HCT116 (cell line): ENCODE measurements around the gene SDCBP2. TPM values are rescaled to one million over a fixed set of nuclear protein-coding genes. Genes with fewer than 3 reads are reported as not detected.

Experiments used
- ATAC-seq: fragments of 200-7000 bp; cut with Tn5 transposase; 2 replicates; pipeline ENCODE4 v1.9.1; 2020; ENCODE audit warnings: mild to moderate bottlenecking, moderate library complexity
- BruUV-seq: library from RNA; stranded (reverse); fragments of 400-500 nt; replicated peaks from 2 replicates; lab custom pipeline; 2021; lab: Mats Ljungman, UMichigan
- CTCF ChIA-PET: fragments of 300-600 bp; sonication (Branson Sonifier 250); formaldehyde crosslinking; loops from one replicate; lab custom pipeline; 2021; ENCODE audit warnings: antibody characterized with exemption; lab: Charles Lee
- POLR2A ChIA-PET: fragments of 300-600, 350-600 bp; sonication (Branson Sonifier 250); formaldehyde crosslinking; loops from one replicate; lab custom pipeline; 2021; ENCODE audit warnings: antibody characterized with exemption; lab: Charles Lee
- RAD21 ChIA-PET, 2 experiments: fragments of 300-600 bp; sonication (Branson Sonifier 250); formaldehyde crosslinking; loops; one replicate each; lab custom pipeline; 2023; ENCODE audit warnings: low total read pairs in 2 of 2; ENCODE audit not compliant: uncharacterized antibody in 2 of 2, unreplicated experiment in 2 of 2, low non-redundant PET in 1 of 2; lab: Charles Lee
- DNase-seq: peaks from one replicate; pipeline ENCODE4 v3.0.0-alpha.2; 2010; ENCODE audit warnings: low read depth, low spot score
- H2AFZ ChIP-seq: fragments of 200-600 bp; shearing (Covaris generic), sonication (generic); 2 replicates; pipeline ENCODE4 v1.6.1; 2017; ENCODE audit warnings: low read depth, mixed run types, mixed read lengths, antibody characterized with exemption, low read length; ENCODE audit not compliant: poor library complexity, severe bottlenecking
- H3K27ac ChIP-seq: 2 replicates; pipeline ENCODE4 v1.5.1; 2012; ENCODE audit warnings: low read depth, low read length
- H3K27me3 ChIP-seq: fragments of 200-600 bp; sonication (generic); 2 replicates; pipeline ENCODE4 v1.6.1; 2016; ENCODE audit warnings: mixed run types, low read length, mixed read lengths; ENCODE audit not compliant: insufficient read depth
- H3K36me3 ChIP-seq, 2 experiments: fragments of 200-500 bp in 1 of 2; fragments of 200-600 bp in 1 of 2; sonication (Bioruptor generic) in 1 of 2; sonication (generic) in 1 of 2; 2 replicates each; pipeline versions ENCODE4 v1.5.1 to v1.6.1; 2014 to 2016; ENCODE audit warnings: low read length in 2 of 2, inconsistent platforms in 1 of 2, mixed read lengths in 1 of 2, mixed run types in 1 of 2; ENCODE audit not compliant: insufficient read depth in 2 of 2, control insufficient read depth in 1 of 2
- H3K4me1 ChIP-seq, 2 experiments: fragments of 200-600 bp in 1 of 2; sonication (generic) in 1 of 2; 2 replicates each; pipeline versions ENCODE4 v1.5.1 to v1.6.1; 2012 to 2017; ENCODE audit warnings: low read length in 2 of 2, inconsistent platforms in 1 of 2, mild to moderate bottlenecking in 1 of 2, mixed read lengths in 1 of 2, mixed run types in 1 of 2, moderate library complexity in 1 of 2; ENCODE audit not compliant: insufficient read depth in 2 of 2, control insufficient read depth in 1 of 2
- H3K4me2 ChIP-seq: fragments of 200-600 bp; sonication (generic); 2 replicates; pipeline ENCODE4 v1.6.1; 2017; ENCODE audit warnings: mixed run types, low read length, mixed read lengths
- H3K4me3 ChIP-seq, 2 experiments: fragments of 200-600 bp in 1 of 2; sonication (generic) in 1 of 2; replicated peaks in 1 of 2; 2 replicates each; pipeline ENCODE4 v1.5.1; 2011 to 2016; ENCODE audit warnings: low read length in 2 of 2, control low read depth in 1 of 2, low read depth in 1 of 2, mild to moderate bottlenecking in 1 of 2, mixed read lengths in 1 of 2, mixed run types in 1 of 2
- H3K79me2 ChIP-seq: fragments of 200-600 bp; sonication (generic); 2 replicates; pipeline ENCODE4 v1.6.1; 2017; ENCODE audit warnings: mild to moderate bottlenecking, mixed run types, low read length, moderate library complexity, mixed read lengths; ENCODE audit not compliant: insufficient read depth
- H3K9ac ChIP-seq: fragments of 200-600 bp; sonication (generic); 2 replicates; pipeline ENCODE4 v1.6.1; 2016; ENCODE audit warnings: low read length, mixed read lengths
- H3K9me2 ChIP-seq: fragments of 200-600 bp; sonication (generic), shearing (Covaris generic); 2 replicates; pipeline ENCODE4 v1.6.1; 2017; ENCODE audit warnings: mixed run types, mild to moderate bottlenecking, moderate library complexity; ENCODE audit not compliant: insufficient read depth
- H3K9me3 ChIP-seq, 2 experiments: fragments of 200-500 bp in 1 of 2; fragments of 200-600 bp in 1 of 2; sonication (Bioruptor generic) in 1 of 2; sonication (generic) in 1 of 2; 2 replicates each; pipeline ENCODE4 v1.6.1; 2014 to 2017; ENCODE audit warnings: low read length in 2 of 2, mixed read lengths in 2 of 2, inconsistent platforms in 1 of 2, low read depth in 1 of 2, mild to moderate bottlenecking in 1 of 2, mixed run types in 1 of 2, moderate library complexity in 1 of 2; ENCODE audit not compliant: control insufficient read depth in 1 of 2, insufficient read depth in 1 of 2
- H4K20me1 ChIP-seq: fragments of 200-600 bp; sonication (generic), shearing (Covaris generic); 2 replicates; pipeline ENCODE4 v1.6.1; 2017; ENCODE audit warnings: mixed run types, mild to moderate bottlenecking, moderate library complexity; ENCODE audit not compliant: insufficient read depth
- EGR1 ChIP-seq: IDR thresholded peaks from 2 replicates; pipeline ENCODE4 v1.6.1; 2012; ENCODE audit warnings: low read depth
- EZH2 ChIP-seq: fragments of 200-600 bp; sonication (generic); IDR thresholded peaks from 2 replicates; pipeline ENCODE4 v1.6.1; 2017; ENCODE audit warnings: antibody characterized with exemption, mixed run types
- FOSL1 ChIP-seq: IDR thresholded peaks from 2 replicates; pipeline ENCODE4 v1.6.1; 2012; ENCODE audit warnings: low read depth
- POLR2AphosphoS5 ChIP-seq: IDR thresholded peaks from 2 replicates; pipeline ENCODE4 v1.6.1; 2011; ENCODE audit warnings: mild to moderate bottlenecking, low read depth, low read length, moderate library complexity
- SP1 ChIP-seq: IDR thresholded peaks from 2 replicates; pipeline ENCODE4 v1.6.1; 2012; ENCODE audit warnings: low read depth
- SRF ChIP-seq: IDR thresholded peaks from 2 replicates; pipeline ENCODE4 v1.6.1; 2012; ENCODE audit warnings: low read depth
- YY1 ChIP-seq: IDR thresholded peaks from 2 replicates; pipeline ENCODE4 v1.6.1; 2011; ENCODE audit warnings: low read length, low read depth, moderate library complexity, mild to moderate bottlenecking; ENCODE audit not compliant: insufficient replicate concordance; ENCODE audit errors: extremely low read depth
- ZFX ChIP-seq: fragments of 450-650 bp; IDR thresholded peaks from 2 replicates; pipeline ENCODE4 v1.6.1; 2017
- intact Hi-C: fragments of 100-400 bp; cut with micrococcal nuclease; formaldehyde crosslinking; loops from 2 replicates; pipeline ENCODE4 v1.10.0; 2022
- total RNA-seq: library from RNA; stranded (reverse); gene quantifications from one replicate; pipeline ENCODE4 v1.2.1, GENCODE V29; 2021; ENCODE audit not compliant: unreplicated experiment
- TF ChIP-seq, protein P1 (sequence below): IDR thresholded peaks from 2 replicates; pipeline ENCODE4 v1.6.1; 2012
- TF ChIP-seq, protein P2 (sequence below): IDR thresholded peaks from 2 replicates; pipeline ENCODE4 v1.6.1; 2012
- TF ChIP-seq, protein P3 (sequence below): IDR thresholded peaks from 2 replicates; pipeline ENCODE4 v1.6.1; 2011; ENCODE audit warnings: mild to moderate bottlenecking, low read length, moderate library complexity; ENCODE audit not compliant: insufficient replicate concordance; ENCODE audit errors: extremely low read depth

The SDCBP2 gene
- total RNA-seq, 1 experiment from 2014 or later = 3.4 TPM

DNA sequence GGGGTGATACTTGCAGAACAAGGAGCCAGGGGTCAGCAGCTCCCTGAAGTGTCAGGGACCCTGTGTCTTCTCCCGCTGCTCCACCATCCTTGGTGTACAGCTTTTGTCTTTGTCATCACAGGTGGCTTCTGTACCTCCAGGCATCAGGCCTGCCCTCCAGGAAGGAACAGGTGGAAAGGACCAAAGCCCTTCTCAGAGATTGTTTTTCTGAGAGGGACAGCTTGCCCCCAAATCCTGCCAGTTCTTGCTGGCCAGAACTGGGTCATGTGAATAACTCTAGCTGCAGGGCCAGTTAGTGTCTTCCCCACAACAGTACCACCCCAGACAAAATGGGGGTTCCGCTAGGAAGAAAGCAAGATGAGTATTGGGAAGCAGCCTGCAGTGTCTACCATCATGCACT is 31.5 kb downstream of the SDCBP2 start:
- POLR2A ChIA-PET = no interaction called here
- RAD21 ChIA-PET = no interaction called here
- DNase-seq (no peak), ATAC-seq (no peak)
- TF ChIP-seq SP1 = no peak
- CTCF ChIA-PET = no interaction called here
- H3K27me3 ChIP-seq = no peaks in the 10 kb centered on the region
- no peak overlapping the region for H3K27ac ChIP-seq
- no peak overlapping the region for H2AFZ ChIP-seq
- H3K4me3 ChIP-seq = no peak overlapping the region
- H3K9me3 ChIP-seq = no peaks in the 10 kb centered on the region
- no peaks in the 10 kb centered on the region for H4K20me1 ChIP-seq
- no peaks in the 10 kb centered on the region for H3K79me2 ChIP-seq
- intact Hi-C loops = no loop called here
- no peaks in the 10 kb centered on the region for H3K9me2 ChIP-seq
- no peak overlapping the region for H3K9ac ChIP-seq
- no TSS peak for BruUV-seq
- peaks cover 8 to 11% of the 10 kb centered on the region in 2 experiments for H3K4me1 ChIP-seq
- H3K4me2 ChIP-seq = no peak overlapping the region
- H3K36me3 ChIP-seq = no peaks in the 10 kb centered on the region

DNA sequence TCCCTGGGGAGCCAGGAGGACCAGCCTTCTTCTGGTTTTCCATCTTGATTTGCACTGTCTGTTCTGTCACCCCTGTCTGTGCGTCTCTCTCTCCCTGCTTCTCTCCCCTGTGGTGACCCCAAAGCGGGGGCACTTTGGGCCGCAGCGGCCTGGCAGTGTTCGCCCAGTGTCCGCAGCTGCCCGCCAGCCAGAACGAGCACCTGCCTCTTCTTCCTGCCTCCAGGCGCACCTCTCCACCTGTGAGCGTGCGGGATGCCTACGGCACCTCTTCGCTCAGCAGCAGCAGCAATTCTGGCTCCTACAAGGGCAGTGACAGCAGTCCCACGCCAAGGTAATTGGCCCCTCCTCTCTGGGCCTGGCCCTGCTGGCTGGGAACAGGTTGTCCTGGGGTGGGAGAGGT is 32.0 kb downstream of the SDCBP2 start:
- H3K79me2 ChIP-seq = no peaks in the 10 kb centered on the region
- no peak for DNase-seq
- ATAC-seq = no peak
- no peak overlapping the region for H3K27ac ChIP-seq
- BruUV-seq = no TSS peak
- no peak overlapping the region for H3K9ac ChIP-seq
- H3K36me3 ChIP-seq = no peaks in the 10 kb centered on the region
- no peak overlapping the region for H3K4me3 ChIP-seq
- no peaks in the 10 kb centered on the region for H4K20me1 ChIP-seq
- intact Hi-C loops = no loop called here
- no peaks in the 10 kb centered on the region for H3K9me3 ChIP-seq
- POLR2A ChIA-PET = no interaction called here
- no peaks in the 10 kb centered on the region for H3K9me2 ChIP-seq
- RAD21 ChIA-PET = no interaction called here
- peaks cover 8 to 11% of the 10 kb centered on the region in 2 experiments for H3K4me1 ChIP-seq
- no peak overlapping the region for H3K4me2 ChIP-seq
- CTCF ChIA-PET = no interaction called here
- H3K27me3 ChIP-seq = no peaks in the 10 kb centered on the region
- TF ChIP-seq EGR1 = no peak
- TF ChIP-seq ZFX = no peak
- no peak overlapping the region for H2AFZ ChIP-seq

DNA sequence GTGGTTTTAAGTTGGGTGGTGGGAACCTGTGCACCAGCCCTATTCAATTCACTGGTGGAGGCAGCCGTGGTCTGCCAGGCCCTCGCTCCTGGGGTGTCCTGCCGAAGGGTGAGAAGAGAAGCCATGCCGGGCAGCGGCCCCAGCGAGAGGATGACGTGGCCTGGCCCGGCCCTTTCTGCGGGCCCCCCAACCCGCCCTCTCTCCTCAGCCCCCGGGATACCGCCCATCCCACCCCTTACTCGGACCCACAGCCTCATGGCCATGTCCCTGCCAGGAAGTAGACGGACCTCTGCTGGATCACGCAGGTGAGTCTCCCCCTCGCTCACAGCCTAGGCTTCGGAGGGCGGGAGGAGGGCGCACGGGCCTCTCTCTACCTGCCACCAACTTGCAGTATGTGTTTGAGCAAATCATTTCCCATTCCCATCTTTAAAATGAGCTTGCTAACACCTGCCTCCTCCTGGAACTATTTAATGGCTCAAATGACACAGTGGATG is 32.8 kb downstream of the SDCBP2 start:
- no peak overlapping the region for H3K4me3 ChIP-seq
- H3K27me3 ChIP-seq = no peaks in the 10 kb centered on the region
- no peaks in the 10 kb centered on the region for H3K9me3 ChIP-seq
- DNase-seq (no peak), ATAC-seq (no peak)
- no TSS peak for BruUV-seq
- no peaks in the 10 kb centered on the region for H3K36me3 ChIP-seq
- H3K27ac ChIP-seq = no peak overlapping the region
- ChIA-PET RAD21 (no interaction called here), POLR2A (no interaction called here), CTCF (no interaction called here)
- H3K79me2 ChIP-seq = no peaks in the 10 kb centered on the region
- H3K4me1 ChIP-seq = peaks cover 8% of the 10 kb centered on the region in 2 experiments
- no peaks in the 10 kb centered on the region for H3K9me2 ChIP-seq
- no peak overlapping the region for H2AFZ ChIP-seq
- H3K4me2 ChIP-seq = no peak overlapping the region
- no peaks in the 10 kb centered on the region for H4K20me1 ChIP-seq
- H3K9ac ChIP-seq = no peak overlapping the region
- intact Hi-C loops = no loop called here
- no peak for TF ChIP-seq POLR2AphosphoS5
- TF ChIP-seq SP1 = no peak
- TF ChIP-seq, protein P1, sequence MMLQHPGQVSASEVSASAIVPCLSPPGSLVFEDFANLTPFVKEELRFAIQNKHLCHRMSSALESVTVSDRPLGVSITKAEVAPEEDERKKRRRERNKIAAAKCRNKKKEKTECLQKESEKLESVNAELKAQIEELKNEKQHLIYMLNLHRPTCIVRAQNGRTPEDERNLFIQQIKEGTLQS = no peak
- no peak for TF ChIP-seq FOSL1
- no peak for TF ChIP-seq EZH2
- no peak for TF ChIP-seq SRF
- TF ChIP-seq YY1 = no peak
- TF ChIP-seq, protein P2, sequence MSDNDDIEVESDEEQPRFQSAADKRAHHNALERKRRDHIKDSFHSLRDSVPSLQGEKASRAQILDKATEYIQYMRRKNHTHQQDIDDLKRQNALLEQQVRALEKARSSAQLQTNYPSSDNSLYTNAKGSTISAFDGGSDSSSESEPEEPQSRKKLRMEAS = no peak
- TF ChIP-seq, protein P3, sequence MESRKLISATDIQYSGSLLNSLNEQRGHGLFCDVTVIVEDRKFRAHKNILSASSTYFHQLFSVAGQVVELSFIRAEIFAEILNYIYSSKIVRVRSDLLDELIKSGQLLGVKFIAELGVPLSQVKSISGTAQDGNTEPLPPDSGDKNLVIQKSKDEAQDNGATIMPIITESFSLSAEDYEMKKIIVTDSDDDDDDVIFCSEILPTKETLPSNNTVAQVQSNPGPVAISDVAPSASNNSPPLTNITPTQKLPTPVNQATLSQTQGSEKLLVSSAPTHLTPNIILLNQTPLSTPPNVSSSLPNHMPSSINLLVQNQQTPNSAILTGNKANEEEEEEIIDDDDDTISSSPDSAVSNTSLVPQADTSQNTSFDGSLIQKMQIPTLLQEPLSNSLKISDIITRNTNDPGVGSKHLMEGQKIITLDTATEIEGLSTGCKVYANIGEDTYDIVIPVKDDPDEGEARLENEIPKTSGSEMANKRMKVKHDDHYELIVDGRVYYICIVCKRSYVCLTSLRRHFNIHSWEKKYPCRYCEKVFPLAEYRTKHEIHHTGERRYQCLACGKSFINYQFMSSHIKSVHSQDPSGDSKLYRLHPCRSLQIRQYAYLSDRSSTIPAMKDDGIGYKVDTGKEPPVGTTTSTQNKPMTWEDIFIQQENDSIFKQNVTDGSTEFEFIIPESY = no peak
